ENCODE results near the gene KLHL6.

DNA sequence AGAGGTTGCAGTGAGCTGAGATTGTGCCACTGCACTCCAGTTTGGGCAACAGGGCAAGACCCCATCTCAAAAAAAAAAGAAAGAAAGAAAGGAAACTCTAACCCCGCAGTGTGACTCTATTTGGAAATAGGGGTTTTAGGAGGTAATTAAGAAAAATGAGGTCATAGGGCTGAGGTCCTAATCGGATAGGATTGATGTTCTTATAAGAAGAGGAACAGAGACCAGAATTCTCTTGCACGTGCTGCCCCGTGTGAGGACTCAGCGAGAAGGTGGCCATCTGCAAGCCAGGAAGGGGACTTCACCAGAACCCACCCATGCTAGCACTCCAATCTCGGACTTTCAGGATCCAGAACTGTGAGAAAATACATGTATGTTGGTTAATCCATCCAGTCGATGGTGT lies 25.8 kb downstream of the KLHL6 start:
- TF ChIP-seq POLR2A (IDR thresholded peaks at IDR 0.05; ENCODE audit: low read length), result no peak
- no peak for TF ChIP-seq GATA1 (IDR thresholded peaks at IDR 0.05; ENCODE audit: low read depth, low read length)

Data from erythroblast (primary cell).